H9 (cell line): ENCODE measurements around the gene GLP2R. TPM values are rescaled to one million over a fixed set of nuclear protein-coding genes. Genes with fewer than 3 reads are reported as not detected.

ENCODE experiments used
- DNase-seq: peaks from one replicate; pipeline ENCODE4 v3.0.0-alpha.2; 2017
- H2AFZ ChIP-seq: one replicate; pipeline ENCODE4 v1.6.1; 2013; ENCODE audit warnings: mild to moderate bottlenecking, low read length, control low read depth, moderate library complexity
- H2AK5ac ChIP-seq: 2 replicates; pipeline ENCODE4 v1.6.1; 2013; ENCODE audit warnings: low read length, control low read depth, mixed read lengths; ENCODE audit not compliant: insufficient read length
- H2BK120ac ChIP-seq: one replicate; pipeline ENCODE4 v1.6.1; 2013; ENCODE audit warnings: low read depth, mild to moderate bottlenecking, low read length, control low read depth, inconsistent platforms; ENCODE audit not compliant: poor library complexity, severe bottlenecking
- H2BK12ac ChIP-seq: 2 replicates; pipeline ENCODE4 v1.6.1; 2013; ENCODE audit warnings: low read length, control low read depth, mixed read lengths, low read depth; ENCODE audit not compliant: insufficient read length
- H2BK15ac ChIP-seq: 2 replicates; pipeline ENCODE4 v1.6.1; 2013; ENCODE audit warnings: low read depth, low read length, control low read depth
- H2BK20ac ChIP-seq: one replicate; pipeline ENCODE4 v1.6.1; 2013; ENCODE audit warnings: low read depth, mild to moderate bottlenecking, low read length, control low read depth, inconsistent platforms; ENCODE audit not compliant: poor library complexity, severe bottlenecking
- H2BK5ac ChIP-seq: 2 replicates; pipeline ENCODE4 v1.6.1; 2013; ENCODE audit warnings: low read length, control low read depth, mixed read lengths; ENCODE audit not compliant: insufficient read length
- H3K14ac ChIP-seq: 2 replicates; pipeline ENCODE4 v1.6.1; 2013; ENCODE audit warnings: low read length, control low read depth; ENCODE audit not compliant: insufficient read depth
- H3K18ac ChIP-seq: 2 replicates; pipeline ENCODE4 v1.6.1; 2013; ENCODE audit warnings: low read depth, mild to moderate bottlenecking, mixed read lengths, low read length, control low read depth; ENCODE audit not compliant: insufficient read length
- H3K23ac ChIP-seq: 2 replicates; pipeline ENCODE4 v1.6.1; 2013; ENCODE audit warnings: low read length, control low read depth, mixed read lengths, low read depth; ENCODE audit not compliant: insufficient read length
- H3K23me2 ChIP-seq: 2 replicates; pipeline ENCODE4 v1.6.1; 2013; ENCODE audit warnings: low read depth, mild to moderate bottlenecking, mixed read lengths, low read length, control low read depth; ENCODE audit not compliant: insufficient read length, poor library complexity, severe bottlenecking
- H3K27ac ChIP-seq: 2 replicates; pipeline ENCODE4 v1.5.1; 2013; ENCODE audit warnings: low read length, control low read depth, mixed read lengths, low read depth; ENCODE audit not compliant: insufficient read length
- H3K27me3 ChIP-seq: 2 replicates; pipeline ENCODE4 v1.6.1; 2013; ENCODE audit warnings: low read length, control low read depth, inconsistent platforms; ENCODE audit not compliant: insufficient read depth
- H3K4ac ChIP-seq: 2 replicates; pipeline ENCODE4 v1.6.1; 2013; ENCODE audit warnings: low read depth, mild to moderate bottlenecking, control low read depth, inconsistent platforms, low read length, moderate library complexity
- H3K4me1 ChIP-seq: 2 replicates; pipeline ENCODE4 v1.6.1; 2013; ENCODE audit warnings: low read length, control low read depth, inconsistent platforms; ENCODE audit not compliant: insufficient read depth
- H3K4me2 ChIP-seq: 2 replicates; pipeline ENCODE4 v1.6.1; 2013; ENCODE audit warnings: low read length, control low read depth, mixed read lengths; ENCODE audit not compliant: insufficient read length, insufficient read depth
- H3K56ac ChIP-seq: 2 replicates; pipeline ENCODE4 v1.6.1; 2013; ENCODE audit warnings: low read depth, mild to moderate bottlenecking, mixed read lengths, low read length, control low read depth; ENCODE audit not compliant: insufficient read length
- H3K79me1 ChIP-seq: 2 replicates; pipeline ENCODE4 v1.6.1; 2013; ENCODE audit warnings: low read depth, mild to moderate bottlenecking, moderate library complexity, low read length, control low read depth, inconsistent platforms; ENCODE audit not compliant: insufficient read depth, poor library complexity, severe bottlenecking
- H3K79me2 ChIP-seq: 2 replicates; pipeline ENCODE4 v1.6.1; 2013; ENCODE audit warnings: low read length, control low read depth, inconsistent platforms; ENCODE audit not compliant: insufficient read depth
- H3K9ac ChIP-seq: 2 replicates; pipeline ENCODE4 v1.6.1; 2013; ENCODE audit warnings: low read length, control low read depth, mixed read lengths; ENCODE audit not compliant: insufficient read length; ENCODE audit errors: extremely low read depth
- H3K9me3 ChIP-seq: one replicate; pipeline ENCODE4 v1.6.1; 2013; ENCODE audit warnings: low read depth, low read length, inconsistent platforms; ENCODE audit not compliant: control insufficient read depth
- H3T11ph ChIP-seq: one replicate; pipeline ENCODE4 v1.6.1; 2013; ENCODE audit warnings: mild to moderate bottlenecking, low read length, control low read depth, inconsistent platforms
- H4K20me1 ChIP-seq: one replicate; pipeline ENCODE4 v1.6.1; 2013; ENCODE audit not compliant: control insufficient read depth, insufficient read length, insufficient read depth
- H4K5ac ChIP-seq: 2 replicates; pipeline ENCODE4 v1.6.1; 2013; ENCODE audit warnings: low read depth, mild to moderate bottlenecking, mixed read lengths, low read length, control low read depth; ENCODE audit not compliant: insufficient read length
- H4K8ac ChIP-seq: replicated peaks from 2 replicates; pipeline ENCODE4 v1.6.1; 2013; ENCODE audit warnings: low read length, control low read depth, mixed read lengths, low read depth; ENCODE audit not compliant: insufficient read length
- H4K91ac ChIP-seq: 2 replicates; pipeline ENCODE4 v1.6.1; 2013; ENCODE audit warnings: low read depth, mild to moderate bottlenecking, moderate library complexity, mixed read lengths, low read length, control low read depth; ENCODE audit not compliant: insufficient read length
- H3K27ac Mint-ChIP-seq, 3 experiments: 2 replicates in 2 of 3; 3 replicates in 1 of 3; pipeline ENCODE4 v1.8.0; 2020 to 2021; ENCODE audit warnings: mixed read lengths in 3 of 3, mild to moderate bottlenecking in 1 of 3, moderate library complexity in 1 of 3
- H3K27me3 Mint-ChIP-seq: 2 replicates; pipeline ENCODE4 v1.8.0; 2021; ENCODE audit warnings: low read depth, mild to moderate bottlenecking, moderate library complexity, mixed read lengths
- H3K36me3 Mint-ChIP-seq, 3 experiments: 2 replicates in 2 of 3; 3 replicates in 1 of 3; pipeline ENCODE4 v1.8.0; 2020 to 2021; ENCODE audit warnings: low read depth in 3 of 3, mixed read lengths in 3 of 3; ENCODE audit not compliant: insufficient read depth in 1 of 3
- H3K4me1 Mint-ChIP-seq, 2 experiments: 2 replicates each; pipeline ENCODE4 v1.8.0; 2020; ENCODE audit warnings: mixed read lengths in 2 of 2
- H3K4me3 Mint-ChIP-seq, 2 experiments: 2 replicates in 1 of 2; 3 replicates in 1 of 2; pipeline ENCODE4 v1.8.0; 2020 to 2021; ENCODE audit warnings: mild to moderate bottlenecking in 2 of 2, mixed read lengths in 2 of 2, moderate library complexity in 1 of 2
- H3K9me3 Mint-ChIP-seq, 2 experiments: 2 replicates in 1 of 2; 3 replicates in 1 of 2; pipeline ENCODE4 v1.8.0; 2020; ENCODE audit warnings: mild to moderate bottlenecking in 2 of 2, mixed read lengths in 2 of 2, moderate library complexity in 1 of 2
- CTCF ChIP-seq: fragments of 200-600 bp; sonication (generic); conservative IDR thresholded peaks from 3 replicates; pipeline ENCODE4 v1.8.0; 2021; ENCODE audit warnings: antibody characterized with exemption, mild to moderate bottlenecking
- WGBS: extraction: QIAGEN DNeasy Blood & Tissue Kit; methylation state at CpG from one replicate; pipeline ENCODE4 v1.1.7; 2013; ENCODE audit warnings: missing lambda C conversion rate, low lambda C conversion rate, mixed read lengths; ENCODE audit not compliant: insufficient read length; ENCODE audit errors: extremely low coverage; 5-methylcytosine and 5-hydroxymethylcytosine counted together
- total RNA-seq: library from RNA; stranded (reverse); gene quantifications from 2 replicates; pipeline ENCODE4 v1.2.1, GENCODE V29; 2021

The GLP2R gene
- total RNA-seq, 1 experiment from 2014 or later: not detected

- peaks cover 14 to 27% of the 10 kb centered on the region in 2 experiments for H3K4me1 Mint-ChIP-seq
- no peak for DNase-seq
- Histone ChIP-seq H3K4ac (no peak overlapping the region), H2BK120ac (no peak overlapping the region), H4K91ac (no peak overlapping the region), H3K27ac (no peak overlapping the region), H3K9ac (no peak overlapping the region), H3K9me3 (no peaks in the 10 kb centered on the region), H2BK20ac (no peak overlapping the region), H2AK5ac (no peak overlapping the region), H3T11ph (no peak overlapping the region), H3K79me2 (no peaks in the 10 kb centered on the region), H4K5ac (no peak overlapping the region), H2AFZ (no peak overlapping the region), H4K8ac (no peak overlapping the region), H3K14ac (no peak overlapping the region; the same call in 1 of the 2 replicates), H2BK5ac (no peak overlapping the region), H2BK12ac (no peak overlapping the region), H3K79me1 (no peaks in the 10 kb centered on the region), H3K27me3 (no peaks in the 10 kb centered on the region), H3K23ac (no peak overlapping the region), H3K4me1 (no peaks in the 10 kb centered on the region; the same call in 1 of the 2 replicates), H2BK15ac (no peak overlapping the region), H3K23me2 (no peaks in the 10 kb centered on the region), H3K18ac (no peak overlapping the region), H3K56ac (no peak overlapping the region), H4K20me1 (no peaks in the 10 kb centered on the region), H3K4me2 (no peak overlapping the region)
- no peaks in the 10 kb centered on the region; a peak in 1 of 7 replicates for H3K36me3 Mint-ChIP-seq
- no peak overlapping the region for H3K27ac Mint-ChIP-seq
- WGBS: no CpG with 5 or more reads among the region's 12 CpGs
- peaks cover 10% of the 10 kb centered on the region for H3K27me3 Mint-ChIP-seq
- H3K9me3 Mint-ChIP-seq: peaks cover 0 to 2% of the 10 kb centered on the region in 2 experiments; a peak in 2 of 5 replicates
- no peak for TF ChIP-seq CTCF
- H3K4me3 Mint-ChIP-seq: no peak overlapping the region
Measured at GRCh38 chr17:9911089-9911488, 85.4 kb downstream of the GLP2R start.
